ENCODE measurements around the gene NAA20.

The NAA20 gene

DNA sequence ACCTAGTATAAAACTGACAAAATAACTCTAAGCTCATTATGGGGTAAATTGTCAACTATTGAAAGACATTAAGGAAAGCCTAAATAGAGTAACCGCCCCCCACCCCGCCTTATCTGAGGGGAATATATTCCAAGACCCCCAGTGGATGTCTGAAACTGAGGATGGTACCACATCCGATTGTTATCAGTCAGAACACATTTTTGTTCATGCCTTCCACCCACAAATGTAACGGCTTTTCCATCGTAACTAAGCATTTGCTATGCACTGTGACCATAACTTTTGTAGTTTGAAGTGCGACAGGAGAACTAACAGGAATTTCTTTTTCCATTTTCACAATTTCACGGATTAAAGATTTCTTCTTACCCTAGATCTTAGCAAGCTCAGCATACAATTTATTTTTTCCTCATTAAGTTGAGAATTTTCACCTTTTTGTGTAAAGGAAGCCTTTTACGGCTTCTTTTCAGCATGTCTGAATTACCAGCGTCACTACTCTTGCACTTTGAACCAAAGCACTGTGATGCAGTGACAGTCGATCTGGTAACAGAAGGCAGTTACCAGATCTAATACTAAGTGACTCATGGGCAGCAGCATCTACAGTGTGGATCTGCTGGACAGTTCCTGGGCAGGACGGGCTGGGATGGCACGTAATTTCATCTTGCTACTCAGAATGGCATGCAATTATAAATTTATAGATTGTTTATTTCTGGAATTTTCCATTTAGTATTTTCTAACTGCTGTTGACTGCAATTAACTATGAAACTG, 47.0 kb downstream of the NAA20 start:
- Histone ChIP-seq H3K27ac (replicated peaks) (no peak overlapping the region), H3K27me3 (ENCODE audit: insufficient read depth, poor library complexity, severe bottlenecking) (peaks cover 13% of the 10 kb centered on the region), H3K4me3 (replicated peaks; ENCODE audit: insufficient read depth, low read length) (no peak overlapping the region)
- no peak for TF ChIP-seq GABPA (IDR thresholded peaks at IDR 0.05; ENCODE audit: low read depth)
- no peak for TF ChIP-seq POLR2AphosphoS5 (IDR thresholded peaks at IDR 0.05; ENCODE audit: low read depth)
- TF ChIP-seq, protein P1, sequence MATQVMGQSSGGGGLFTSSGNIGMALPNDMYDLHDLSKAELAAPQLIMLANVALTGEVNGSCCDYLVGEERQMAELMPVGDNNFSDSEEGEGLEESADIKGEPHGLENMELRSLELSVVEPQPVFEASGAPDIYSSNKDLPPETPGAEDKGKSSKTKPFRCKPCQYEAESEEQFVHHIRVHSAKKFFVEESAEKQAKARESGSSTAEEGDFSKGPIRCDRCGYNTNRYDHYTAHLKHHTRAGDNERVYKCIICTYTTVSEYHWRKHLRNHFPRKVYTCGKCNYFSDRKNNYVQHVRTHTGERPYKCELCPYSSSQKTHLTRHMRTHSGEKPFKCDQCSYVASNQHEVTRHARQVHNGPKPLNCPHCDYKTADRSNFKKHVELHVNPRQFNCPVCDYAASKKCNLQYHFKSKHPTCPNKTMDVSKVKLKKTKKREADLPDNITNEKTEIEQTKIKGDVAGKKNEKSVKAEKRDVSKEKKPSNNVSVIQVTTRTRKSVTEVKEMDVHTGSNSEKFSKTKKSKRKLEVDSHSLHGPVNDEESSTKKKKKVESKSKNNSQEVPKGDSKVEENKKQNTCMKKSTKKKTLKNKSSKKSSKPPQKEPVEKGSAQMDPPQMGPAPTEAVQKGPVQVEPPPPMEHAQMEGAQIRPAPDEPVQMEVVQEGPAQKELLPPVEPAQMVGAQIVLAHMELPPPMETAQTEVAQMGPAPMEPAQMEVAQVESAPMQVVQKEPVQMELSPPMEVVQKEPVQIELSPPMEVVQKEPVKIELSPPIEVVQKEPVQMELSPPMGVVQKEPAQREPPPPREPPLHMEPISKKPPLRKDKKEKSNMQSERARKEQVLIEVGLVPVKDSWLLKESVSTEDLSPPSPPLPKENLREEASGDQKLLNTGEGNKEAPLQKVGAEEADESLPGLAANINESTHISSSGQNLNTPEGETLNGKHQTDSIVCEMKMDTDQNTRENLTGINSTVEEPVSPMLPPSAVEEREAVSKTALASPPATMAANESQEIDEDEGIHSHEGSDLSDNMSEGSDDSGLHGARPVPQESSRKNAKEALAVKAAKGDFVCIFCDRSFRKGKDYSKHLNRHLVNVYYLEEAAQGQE (IDR thresholded peaks at IDR 0.05; ENCODE audit: insufficient replicate concordance, low read depth), result peak; percentile 70
- DNase-seq (ENCODE audit: low read depth in 1 of 2, low spot score in 1 of 2), result no peak

DNA sequence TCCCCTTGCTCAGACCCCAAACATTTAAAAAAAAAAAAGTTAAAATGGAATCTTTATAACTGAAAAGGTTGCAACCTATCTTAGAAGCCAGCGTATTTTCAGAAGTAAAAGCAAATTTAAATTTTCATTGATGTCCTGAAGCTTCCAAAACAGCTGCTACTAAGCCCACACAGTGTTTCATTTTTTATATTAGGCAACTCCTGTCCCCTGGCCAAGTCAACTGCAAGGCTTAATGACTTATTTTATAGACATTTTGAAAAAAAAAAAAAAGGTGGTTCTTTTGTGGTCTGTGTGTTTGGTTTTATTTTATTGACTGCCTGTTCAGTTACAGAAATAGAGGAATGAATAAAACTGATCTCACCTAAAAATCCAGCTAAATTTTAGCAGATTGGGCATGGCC, 48.2 kb downstream of the NAA20 start:
- no peak overlapping the region for H3K27ac ChIP-seq (replicated peaks)
- peaks cover 13% of the 10 kb centered on the region for H3K27me3 ChIP-seq (ENCODE audit: insufficient read depth, poor library complexity, severe bottlenecking)
- no peak for DNase-seq (ENCODE audit: low read depth in 1 of 2, low spot score in 1 of 2)
- H3K4me3 ChIP-seq (replicated peaks; ENCODE audit: insufficient read depth, low read length), result no peak overlapping the region
- TF ChIP-seq GABPA (IDR thresholded peaks at IDR 0.05; ENCODE audit: low read depth) (no peak), POLR2AphosphoS5 (IDR thresholded peaks at IDR 0.05; ENCODE audit: low read depth) (no peak), SPI1 (IDR thresholded peaks at IDR 0.05; ENCODE audit: borderline replicate concordance, low read depth) (no peak)
- TF ChIP-seq, protein P2, sequence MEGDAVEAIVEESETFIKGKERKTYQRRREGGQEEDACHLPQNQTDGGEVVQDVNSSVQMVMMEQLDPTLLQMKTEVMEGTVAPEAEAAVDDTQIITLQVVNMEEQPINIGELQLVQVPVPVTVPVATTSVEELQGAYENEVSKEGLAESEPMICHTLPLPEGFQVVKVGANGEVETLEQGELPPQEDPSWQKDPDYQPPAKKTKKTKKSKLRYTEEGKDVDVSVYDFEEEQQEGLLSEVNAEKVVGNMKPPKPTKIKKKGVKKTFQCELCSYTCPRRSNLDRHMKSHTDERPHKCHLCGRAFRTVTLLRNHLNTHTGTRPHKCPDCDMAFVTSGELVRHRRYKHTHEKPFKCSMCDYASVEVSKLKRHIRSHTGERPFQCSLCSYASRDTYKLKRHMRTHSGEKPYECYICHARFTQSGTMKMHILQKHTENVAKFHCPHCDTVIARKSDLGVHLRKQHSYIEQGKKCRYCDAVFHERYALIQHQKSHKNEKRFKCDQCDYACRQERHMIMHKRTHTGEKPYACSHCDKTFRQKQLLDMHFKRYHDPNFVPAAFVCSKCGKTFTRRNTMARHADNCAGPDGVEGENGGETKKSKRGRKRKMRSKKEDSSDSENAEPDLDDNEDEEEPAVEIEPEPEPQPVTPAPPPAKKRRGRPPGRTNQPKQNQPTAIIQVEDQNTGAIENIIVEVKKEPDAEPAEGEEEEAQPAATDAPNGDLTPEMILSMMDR (IDR thresholded peaks at IDR 0.05; ENCODE audit: insufficient read depth, low read length), result no peak
- TF ChIP-seq, protein P1 (IDR thresholded peaks at IDR 0.05; ENCODE audit: insufficient replicate concordance, low read depth), result no peak

DNA sequence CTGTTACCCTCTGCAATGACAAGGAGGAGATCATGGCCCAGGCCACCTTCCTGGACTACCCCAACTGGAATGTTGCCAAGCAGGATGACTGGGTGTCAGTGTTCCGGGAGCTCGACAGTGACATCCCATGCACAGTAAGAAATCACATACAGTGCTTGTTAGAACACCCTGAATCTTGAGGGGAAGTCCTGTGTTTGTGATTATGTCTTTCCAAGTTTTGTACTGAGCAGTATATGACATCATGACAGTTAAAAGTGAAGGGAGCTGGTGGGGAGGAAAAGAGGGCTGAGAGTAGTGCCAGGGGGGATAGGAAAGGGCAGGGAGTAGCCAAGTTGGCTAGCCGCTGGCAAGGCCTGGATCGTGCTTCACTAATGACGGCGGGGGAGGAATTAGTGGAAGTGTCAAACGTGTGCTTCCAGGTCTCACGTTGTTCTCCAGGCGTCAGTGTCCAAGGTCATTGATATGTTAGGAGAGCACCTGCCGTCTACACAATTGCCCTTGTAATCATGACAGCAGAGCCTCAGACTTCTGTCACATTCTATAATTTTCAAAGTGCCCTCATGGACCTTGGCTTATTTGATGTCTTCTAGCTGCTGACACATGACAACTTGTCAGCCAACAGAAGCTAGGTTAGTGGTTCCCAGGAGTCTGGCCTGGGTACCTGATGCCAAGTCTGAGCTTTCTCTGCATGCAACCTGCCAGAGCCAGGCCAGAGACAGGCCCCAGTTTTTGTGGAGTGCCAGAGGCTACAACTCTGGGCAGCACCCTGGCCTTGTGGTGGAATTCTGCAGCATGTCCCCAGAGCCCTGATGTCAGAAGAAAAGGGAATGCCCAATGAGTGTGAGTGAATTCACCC, 53.9 kb downstream of the NAA20 start:
- no peak for DNase-seq (ENCODE audit: low read depth in 1 of 2, low spot score in 1 of 2)
- TF ChIP-seq, protein P2 (IDR thresholded peaks at IDR 0.05; ENCODE audit: insufficient read depth, low read length), result no peak
- TF ChIP-seq SPI1 (IDR thresholded peaks at IDR 0.05; ENCODE audit: borderline replicate concordance, low read depth) (no peak), POLR2AphosphoS5 (IDR thresholded peaks at IDR 0.05; ENCODE audit: low read depth) (no peak), GABPA (IDR thresholded peaks at IDR 0.05; ENCODE audit: low read depth) (no peak)
- Histone ChIP-seq H3K4me3 (replicated peaks; ENCODE audit: insufficient read depth, low read length) (no peak overlapping the region), H3K27ac (replicated peaks) (no peak overlapping the region), H3K27me3 (ENCODE audit: insufficient read depth, poor library complexity, severe bottlenecking) (no peaks in the 10 kb centered on the region)

DNA sequence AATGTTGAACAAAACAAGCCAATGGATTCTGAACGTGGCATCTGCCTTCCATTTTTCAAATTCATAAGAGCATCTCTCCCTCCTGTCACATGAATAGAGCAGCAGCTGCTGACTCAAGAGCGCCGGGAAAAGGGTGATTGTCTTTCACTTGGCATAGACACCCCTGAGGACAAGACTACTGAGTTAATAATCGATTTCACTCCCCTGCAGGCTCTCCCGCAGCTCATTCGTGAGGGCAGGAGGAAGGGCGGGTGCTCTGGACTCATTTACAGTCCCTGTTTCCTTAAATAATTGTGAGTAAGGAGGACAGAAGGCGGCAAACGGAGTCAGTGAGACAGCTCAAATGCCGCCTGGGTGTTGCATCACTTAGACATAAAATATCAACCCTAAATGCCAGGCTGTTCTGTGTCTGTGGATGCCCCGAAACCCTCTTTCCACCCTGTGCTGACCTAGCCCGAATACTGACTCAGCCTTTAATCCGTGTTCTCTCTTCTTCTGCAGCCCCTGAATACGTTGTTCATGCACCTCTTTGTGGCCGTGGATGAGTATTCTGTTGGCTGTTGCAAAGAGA, 56.7 kb downstream of the NAA20 start:
- no peak overlapping the region for H3K27ac ChIP-seq (replicated peaks)
- H3K4me3 ChIP-seq (replicated peaks; ENCODE audit: insufficient read depth, low read length), result no peak overlapping the region
- DNase-seq (ENCODE audit: low read depth in 1 of 2, low spot score in 1 of 2), result no peak
- peaks cover 5% of the 10 kb centered on the region for H3K27me3 ChIP-seq (ENCODE audit: insufficient read depth, poor library complexity, severe bottlenecking)
- TF ChIP-seq, protein P1 (IDR thresholded peaks at IDR 0.05; ENCODE audit: insufficient replicate concordance, low read depth), result no peak
- TF ChIP-seq GABPA (IDR thresholded peaks at IDR 0.05; ENCODE audit: low read depth) (no peak), SPI1 (IDR thresholded peaks at IDR 0.05; ENCODE audit: borderline replicate concordance, low read depth) (no peak), POLR2AphosphoS5 (IDR thresholded peaks at IDR 0.05; ENCODE audit: low read depth) (no peak)
- TF ChIP-seq, protein P2 (IDR thresholded peaks at IDR 0.05; ENCODE audit: insufficient read depth, low read length), result no peak
